Pancreas (tissue), 10 donors: ENCODE measurements around the gene DHRS1. TPM values are rescaled to one million over a fixed set of nuclear protein-coding genes. Genes with fewer than 3 reads are reported as not detected.

ENCODE experiments used
- ATAC-seq, 4 donors: fragments of 200-7000 bp; cut with Tn5 transposase; one replicate each; pipeline versions ENCODE4 v1.8.0 to v1.9.1; 2020; ENCODE audit warnings: mild to moderate bottlenecking in 4 of 4, moderate library complexity in 4 of 4
- DNase-seq, 6 donors: peaks; one replicate each; pipeline ENCODE4 v3.0.0-alpha.2; 2020
- FAIRE-seq: peaks from 2 replicates; lab custom pipeline; 2012; peaks lifted over from hg19 to GRCh38; lab: Jason Lieb, UNC
- H3K27ac ChIP-seq, 4 donors: fragments of 200-600 bp; sonication (generic); 1 replicate in 3 of 4; 2 replicates in 1 of 4; pipeline versions ENCODE4 v1.5.0 to v1.8.0; 2020
- H3K27me3 ChIP-seq, 4 donors: fragments of 200-600 bp; one replicate each; pipeline ENCODE4 v1.8.0; 2021
- H3K36me3 ChIP-seq, 3 donors: fragments of 200-600 bp; sonication (generic) in 1 of 3; one replicate each; pipeline versions ENCODE4 v1.5.0 to v1.8.0; 2020 to 2021
- H3K4me1 ChIP-seq, 3 donors: fragments of 200-600 bp; one replicate each; pipeline ENCODE4 v1.8.0; 2021
- H3K4me3 ChIP-seq, 4 donors: fragments of 200-600 bp; sonication (generic) in 2 of 4; one replicate each; pipeline versions ENCODE4 v1.5.0 to v1.8.0; 2020 to 2021
- H3K9me3 ChIP-seq, 4 donors: fragments of 200-600 bp; one replicate each; pipeline ENCODE4 v1.8.0; 2021
- CTCF ChIP-seq, 4 donors: fragments of 200-600 bp; sonication (generic) in 3 of 4; IDR thresholded peaks; one replicate each; pipeline versions ENCODE4 v1.5.0 to v1.8.0; 2021; ENCODE audit warnings: antibody characterized with exemption in 4 of 4
- WGBS, 2 donors: extraction: QIAGEN DNeasy Blood & Tissue Kit; methylation state at CpG; one replicate each; pipeline ENCODE4 v1.1.7; 2013; 5-methylcytosine and 5-hydroxymethylcytosine counted together
- intact Hi-C, 3 donors: fragments of 100-400 bp; cut with DNase I; formaldehyde crosslinking; loops; one replicate each; pipeline versions ENCODE4 v1.11.1 to v1.14.2; 2022
- polyA plus RNA-seq, 2 donors: library from polyadenylated mRNA; stranded (reverse); fragments of 200-250 nt; gene quantifications; one replicate each; pipeline ENCODE4 v1.2.3, GENCODE V29; 2013
- total RNA-seq, 6 donors: library from RNA; stranded (reverse); fragmentation: NEBNext Ultra II Directional in 4 of 6; extraction: Animal tissue kit (Norgen Biotek cat#: 25700) in 4 of 6; gene quantifications; one replicate each; pipeline versions ENCODE4 v1.2.1 to v1.2.4, GENCODE V29; 2021 to 2023
- donor health status: healthy with polysubstance abuse.
- donor health status: DM: no; HTN: no; CAD: no; lungs with moderate emphysema.
- donor health status: DM: no; HTN: no; CAD: no.
- donor health status: control.
- donor health status: control.
- donor health status: Bipolar disorder and iron deficiency.
- donor health status: DM: yes; HTN: yes; CAD: no.
- donor health status: DM: no; HTN: no; CAD: no.
- donor health status: DM: no; HTN: no; CAD: no.
- donor health status: DM: yes; HTN: yes; CAD: no.

DHRS1 gene
- total and polyA plus RNA-seq, 8 donors, result 6.1 to 21.1 (median 13.6) TPM

GRCh38 chr14:24310646-24311604 is 11.3 kb upstream of the DHRS1 start, which contains the start of gene LTB4R:
Gene LTB4R, plus strand, starts transcription at chr14:24311502. Its CDS starts 4,150 bp downstream, at chr14:24315652.
- peak in 3 of 4 donors; percentile 34 to 44 (median 40) for TF ChIP-seq CTCF (IDR thresholded peaks at IDR 0.05)
- no peaks in the 10 kb centered on the region for H3K9me3 ChIP-seq
- FAIRE-seq (no peak), DNase-seq (peak; percentile 81 to 94 (median 90)), ATAC-seq (peak; percentile 72 to 85 (median 76))
- peak within 1 kb of the TSS; percentile 76 to 91 (median 89) for H3K27ac ChIP-seq
- H3K4me3 ChIP-seq, result peak within 1 kb of the TSS; percentile 33 to 64 (median 47)
- WGBS, 2 donors, result 5 to 11% methylated on average over 78 to 99 of the region's 99 CpGs
- H3K4me1 ChIP-seq, result peaks cover 25 to 44% (median 33%) of the 10 kb centered on the region in 3 donors
- H3K36me3 ChIP-seq, result peaks cover 0 to 7% (median 0%) of the 10 kb centered on the region in 3 donors
- no peaks in the 10 kb centered on the region for H3K27me3 ChIP-seq
- intact Hi-C loops, result no loop called here

GRCh38 chr14:24310265-24310645 is 10.7 kb upstream of the DHRS1 start:
- no peaks in the 10 kb centered on the region for H3K27me3 ChIP-seq
- H3K27ac ChIP-seq, result peak overlapping the region; percentile 76 to 91 (median 89)
- intact Hi-C loops, result no loop called here
- H3K9me3 ChIP-seq, result no peaks in the 10 kb centered on the region
- H3K4me3 ChIP-seq, result peak overlapping the region; percentile 33 to 64 (median 47)
- FAIRE-seq (no peak), ATAC-seq (peak in 1 of 4 donors; percentile 2), DNase-seq (peak in 2 of 6 donors; percentile 46 to 57)
- whole genome bisulfite sequencing, 2 donors, result 22 to 29% methylated on average over 5 of the region's 5 CpGs
- TF ChIP-seq CTCF (IDR thresholded peaks at IDR 0.05), result no peak
- H3K36me3 ChIP-seq, result peaks cover 0 to 13% (median 3%) of the 10 kb centered on the region in 3 donors
- H3K4me1 ChIP-seq, result peaks cover 25 to 44% (median 33%) of the 10 kb centered on the region in 3 donors

- DNase-seq, result peak in 1 of 6 donors; percentile 64
- H3K9me3 ChIP-seq, result no peaks in the 10 kb centered on the region
- H3K27ac ChIP-seq, result peak within 1 kb of the TSS; percentile 76 to 91 (median 89)
- peaks cover 0 to 19% (median 8%) of the 10 kb centered on the region in 3 donors for H3K36me3 ChIP-seq
- FAIRE-seq, result no peak
- intact Hi-C loops, result no loop called here
- ATAC-seq, result no peak
- no peaks in the 10 kb centered on the region for H3K27me3 ChIP-seq
- no peak for TF ChIP-seq CTCF (IDR thresholded peaks at IDR 0.05)
- peak within 1 kb of the TSS; percentile 33 to 64 (median 47) for H3K4me3 ChIP-seq
- 64 to 67% methylated on average over 5 of the region's 5 CpGs for WGBS, 2 donors
- H3K4me1 ChIP-seq, result peaks cover 25 to 44% (median 33%) of the 10 kb centered on the region in 3 donors
Observed at GRCh38 chr14:24309538-24310264, 10.1 kb upstream of the DHRS1 start, which contains the start of gene LTB4R2. Gene LTB4R2, plus strand, starts transcription at chr14:24310140. Its CDS starts 525 bp downstream, at chr14:24310665.

GRCh38 chr14:24308342-24309124 is 9.0 kb upstream of the DHRS1 start:
- Histone ChIP-seq H3K9me3 (no peaks in the 10 kb centered on the region), H3K4me3 (no peak overlapping the region), H3K36me3 (peaks cover 0 to 31% (median 20%) of the 10 kb centered on the region in 3 donors), H3K27ac (peak overlapping the region in 2 of 4 donors; percentile 78 to 84), H3K27me3 (no peaks in the 10 kb centered on the region), H3K4me1 (peaks cover 25 to 44% (median 33%) of the 10 kb centered on the region in 3 donors)
- peak in 1 of 4 donors; percentile 10 for TF ChIP-seq CTCF (IDR thresholded peaks at IDR 0.05)
- FAIRE-seq, result no peak
- intact Hi-C loops, result no loop called here
- peak in 1 of 6 donors; percentile 8 for DNase-seq
- ATAC-seq, result no peak
- 66 to 72% methylated on average over 6 to 7 of the region's 7 CpGs for WGBS, 2 donors
